A549 (cell line): Measurements from ENCODE around the gene LDLRAD4. TPM values are rescaled to one million over a fixed set of nuclear protein-coding genes. Genes with fewer than 3 reads are reported as not detected.

Experiments
- ATAC-seq, 2 experiments: fragments of 200-7000 bp in 1 of 2; fragments of >200 bp in 1 of 2; cut with Nextera tagmentation in 1 of 2; cut with Tn5 transposase in 1 of 2; 3 replicates each; pipeline versions ENCODE4 v1.8.0 to v1.9.1; 2018 to 2020; ENCODE audit warnings: mild to moderate bottlenecking in 1 of 2, moderate library complexity in 1 of 2
- CTCF ChIA-PET: fragments of 300-600 bp; sonication (Branson Sonifier 250); formaldehyde crosslinking; extraction: SDS; loops from one replicate; lab custom pipeline; 2021; ENCODE audit warnings: antibody characterized with exemption, inconsistent platforms; lab: Yijun Ruan, JAX
- POLR2A ChIA-PET: fragments of 350-600 bp; formaldehyde crosslinking; extraction: SDS; loops from one replicate; lab custom pipeline; 2021; ENCODE audit warnings: antibody characterized with exemption, inconsistent platforms; lab: Yijun Ruan, JAX
- DNase-seq, 2 experiments: peaks; one replicate each; pipeline versions ENCODE4 v3.0.0 to v3.0.0-alpha.2; 2011 to 2016; ENCODE audit warnings: low read depth in 1 of 2, low spot score in 1 of 2
- FAIRE-seq: peaks from 2 replicates; lab custom pipeline; 2011; peaks lifted over from hg19 to GRCh38; lab: Jason Lieb, UNC
- H3K27ac ChIP-seq, 2 experiments: fragments of >200 bp; sonication (Bioruptor Twin); formaldehyde crosslinking; 3 replicates each; pipeline ENCODE4 v1.5.1; 2016 to 2017
- H3K4me1 ChIP-seq: fragments of >200 bp; sonication (Bioruptor Twin); formaldehyde crosslinking; 3 replicates; pipeline ENCODE4 v1.6.1; 2016
- H3K4me2 ChIP-seq: fragments of >200 bp; sonication (Bioruptor Twin); formaldehyde crosslinking; 3 replicates; pipeline ENCODE4 v1.6.1; 2016
- H3K4me3 ChIP-seq: fragments of >200 bp; sonication (Bioruptor Twin); formaldehyde crosslinking; 3 replicates; pipeline ENCODE4 v1.5.1; 2016
- H3K9me3 ChIP-seq: fragments of >200 bp; sonication (Bioruptor Twin); formaldehyde crosslinking; 3 replicates; pipeline ENCODE4 v1.6.1; 2016
- CBX2 ChIP-seq: fragments of 200-600 bp; sonication (generic); IDR thresholded peaks from 2 replicates; pipeline ENCODE4 v1.6.1; 2016; ENCODE audit warnings: low read depth, mild to moderate bottlenecking, borderline replicate concordance
- CBX8 ChIP-seq: fragments of 200-600 bp; sonication (generic); IDR thresholded peaks from 2 replicates; pipeline ENCODE4 v1.6.1; 2016
- CEBPB ChIP-seq, 2 experiments: fragments of >200 bp in 1 of 2; sonication (Bioruptor Twin) in 1 of 2; formaldehyde crosslinking in 1 of 2; IDR thresholded peaks; 2 replicates each; pipeline ENCODE4 v1.6.1; 2012 to 2016
- CHD2 ChIP-seq: fragments of 150-350 bp; IDR thresholded peaks from 2 replicates; pipeline ENCODE4 v1.6.1; 2014; ENCODE audit warnings: low read length; ENCODE audit not compliant: partially characterized antibody
- EHMT2 ChIP-seq: fragments of 200-600 bp; sonication (generic); IDR thresholded peaks from 2 replicates; pipeline ENCODE4 v1.6.1; 2016; ENCODE audit warnings: antibody characterized with exemption, low read depth, mild to moderate bottlenecking, moderate library complexity
- FOSB ChIP-seq: fragments of 250-450 bp; sonication (Bioruptor Pico); IDR thresholded peaks from 2 replicates; pipeline ENCODE4 v1.5.0; 2020; ENCODE audit warnings: mild to moderate bottlenecking, moderate library complexity
- FOXS1 ChIP-seq: fragments of 250-450 bp; sonication (Bioruptor Pico); IDR thresholded peaks from 2 replicates; pipeline ENCODE4 v1.5.0; 2020; ENCODE audit warnings: mild to moderate bottlenecking, moderate library complexity
- HDAC2 ChIP-seq: fragments of 200-600 bp; sonication (generic); IDR thresholded peaks from 2 replicates; pipeline ENCODE4 v1.6.1; 2016
- HEYL ChIP-seq: fragments of 250-450 bp; sonication (Bioruptor Pico); IDR thresholded peaks from 2 replicates; pipeline ENCODE4 v1.8.0; 2021; ENCODE audit warnings: mild to moderate bottlenecking, moderate library complexity
- HOXA7 ChIP-seq: fragments of 250-450 bp; sonication (Bioruptor Pico); IDR thresholded peaks from 2 replicates; pipeline ENCODE4 v1.5.0; 2020; ENCODE audit warnings: mild to moderate bottlenecking, moderate library complexity
- HOXB5 ChIP-seq: fragments of 250-450 bp; sonication (Bioruptor Pico); IDR thresholded peaks from 2 replicates; pipeline ENCODE4 v1.5.0; 2020; ENCODE audit warnings: mild to moderate bottlenecking, moderate library complexity
- KDM5A ChIP-seq: fragments of 200-600 bp; sonication (generic); IDR thresholded peaks from 2 replicates; pipeline ENCODE4 v1.6.1; 2016; ENCODE audit warnings: antibody characterized with exemption, mild to moderate bottlenecking
- NFE2L2 ChIP-seq: fragments of 150-350 bp; conservative IDR thresholded peaks from 2 replicates; pipeline ENCODE4 v1.6.1; 2014; ENCODE audit warnings: low read length
- NR3C1 ChIP-seq: fragments of >200 bp; sonication (Bioruptor Twin); formaldehyde crosslinking; IDR thresholded peaks from 3 replicates; pipeline ENCODE4 v1.6.1; 2017
- POLR2A ChIP-seq: IDR thresholded peaks from 2 replicates; pipeline ENCODE4 v1.6.1; 2012; ENCODE audit warnings: mild to moderate bottlenecking, low read length
- RARB ChIP-seq: fragments of 250-450 bp; sonication (Bioruptor Pico); IDR thresholded peaks from 2 replicates; pipeline ENCODE4 v1.8.0; 2021; ENCODE audit warnings: mild to moderate bottlenecking, moderate library complexity
- RNF2 ChIP-seq: fragments of 200-600 bp; sonication (generic); IDR thresholded peaks from 2 replicates; pipeline ENCODE4 v1.6.1; 2016; ENCODE audit warnings: low read depth, mild to moderate bottlenecking, antibody characterized with exemption, moderate library complexity, borderline replicate concordance
- SREBF2 ChIP-seq: fragments of 450-650 bp; IDR thresholded peaks from 2 replicates; pipeline ENCODE4 v1.6.1; 2014; ENCODE audit warnings: mild to moderate bottlenecking, moderate library complexity
- TFCP2L1 ChIP-seq: fragments of 250-450 bp; sonication (Bioruptor Pico); IDR thresholded peaks from 2 replicates; pipeline ENCODE4 v1.5.0; 2021; ENCODE audit warnings: mild to moderate bottlenecking
- ZC3H11A ChIP-seq: fragments of 450-650 bp; IDR thresholded peaks from 2 replicates; pipeline ENCODE4 v1.6.1; 2014; ENCODE audit warnings: antibody characterized with exemption, mild to moderate bottlenecking
- ZSCAN20 ChIP-seq: fragments of 250-450 bp; sonication (Bioruptor Pico); IDR thresholded peaks from 2 replicates; pipeline ENCODE4 v1.8.0; 2022; ENCODE audit warnings: mild to moderate bottlenecking, moderate library complexity
- WGBS: methylation state at CpG from one replicate; pipeline ENCODE4 v1.1.6; 2017; ENCODE audit errors: missing lambda C conversion rate; 5-methylcytosine and 5-hydroxymethylcytosine counted together
- polyA plus RNA-seq, 4 experiments: library from polyadenylated mRNA; depleted of rRNA in 3 of 4; stranded (reverse); fragments of >200 nt; fragmentation: RNase III in 1 of 4; extraction: RNeasy Plus Mini Kit Qiagen cat#74134 plus additional on column Dnase treatment in 1 of 4; gene quantifications; 2 replicates in 3 of 4; 3 replicates in 1 of 4; pipeline ENCODE4 v1.2.3, GENCODE V29; 2011 to 2017
- TF ChIP-seq, protein P1 (sequence below): fragments of 150-350 bp; IDR thresholded peaks from 2 replicates; pipeline ENCODE4 v1.6.1; 2014; ENCODE audit warnings: low read depth, mild to moderate bottlenecking, low read length
- TF ChIP-seq, protein P2 (sequence below): IDR thresholded peaks from 2 replicates; pipeline ENCODE4 v1.6.1; 2012
- TF ChIP-seq, protein P3 (sequence below): fragments of 250-450 bp; sonication (Bioruptor Pico); IDR thresholded peaks from 2 replicates; pipeline ENCODE4 v1.5.0; 2020; ENCODE audit warnings: low read depth, mild to moderate bottlenecking, moderate library complexity
- TF ChIP-seq, protein P4 (sequence below): fragments of >200 bp; sonication (Bioruptor Twin); formaldehyde crosslinking; IDR thresholded peaks from 3 replicates; pipeline ENCODE4 v1.6.1; 2016
- TF ChIP-seq, protein P5 (sequence below): fragments of >200 bp; sonication (Bioruptor Twin); formaldehyde crosslinking; IDR thresholded peaks from 3 replicates; pipeline ENCODE4 v1.5.1; 2016

LDLRAD4 gene
- polyA plus RNA-seq, 2 of the 4 experiments (the other 2 are of a cell fraction), result 5.2 to 7.6 TPM

DNA sequence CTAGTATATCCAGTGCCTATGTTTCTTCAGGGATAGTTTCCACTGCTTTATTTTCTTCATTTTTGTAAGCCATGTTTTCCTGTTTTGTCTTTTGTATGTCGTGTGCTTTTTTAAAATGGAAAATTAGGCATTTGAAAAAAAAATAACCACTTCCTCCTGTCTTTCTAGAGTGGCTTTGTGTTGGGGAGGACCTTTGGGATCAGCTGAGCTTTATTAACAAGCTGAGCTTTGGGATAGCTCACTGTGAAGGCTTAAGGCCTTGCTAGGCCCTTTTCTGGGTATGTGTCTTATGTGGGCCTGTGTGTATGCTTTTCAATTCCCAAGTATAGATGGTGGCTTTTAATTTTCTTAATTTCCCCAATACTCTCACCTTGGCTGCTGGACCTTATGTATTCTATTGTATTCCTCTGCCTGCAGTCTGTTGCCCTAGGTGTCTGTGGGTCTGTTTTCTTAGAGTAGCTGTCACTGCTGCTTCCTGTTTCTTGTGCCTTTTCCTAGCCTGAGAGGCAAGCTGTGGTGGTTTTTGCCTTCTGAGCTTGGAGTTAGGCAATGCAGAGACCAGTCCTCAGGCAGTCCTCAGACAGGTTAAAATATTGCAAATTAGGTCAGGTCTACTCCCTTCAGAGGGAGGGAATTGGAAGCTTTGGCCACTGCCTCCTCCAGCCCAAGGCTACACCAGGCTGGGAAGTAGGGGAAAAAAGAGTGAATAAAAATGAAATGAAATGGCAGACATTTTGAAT is 134.7 kb downstream of the LDLRAD4 start:
- H3K4me3 ChIP-seq, result no peak overlapping the region
- WGBS, result 21% methylated on average over 1 of the region's 1 CpG
- H3K4me1 ChIP-seq, result no peaks in the 10 kb centered on the region
- no peak overlapping the region for H3K27ac ChIP-seq
- TF ChIP-seq, protein P1, sequence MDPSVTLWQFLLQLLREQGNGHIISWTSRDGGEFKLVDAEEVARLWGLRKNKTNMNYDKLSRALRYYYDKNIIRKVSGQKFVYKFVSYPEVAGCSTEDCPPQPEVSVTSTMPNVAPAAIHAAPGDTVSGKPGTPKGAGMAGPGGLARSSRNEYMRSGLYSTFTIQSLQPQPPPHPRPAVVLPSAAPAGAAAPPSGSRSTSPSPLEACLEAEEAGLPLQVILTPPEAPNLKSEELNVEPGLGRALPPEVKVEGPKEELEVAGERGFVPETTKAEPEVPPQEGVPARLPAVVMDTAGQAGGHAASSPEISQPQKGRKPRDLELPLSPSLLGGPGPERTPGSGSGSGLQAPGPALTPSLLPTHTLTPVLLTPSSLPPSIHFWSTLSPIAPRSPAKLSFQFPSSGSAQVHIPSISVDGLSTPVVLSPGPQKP, result no peak
- TF ChIP-seq NFE2L2 (no peak), HEYL (no peak), RARB (CRISPR knock-in tag) (no peak), ZC3H11A (no peak), KDM5A (no peak), NR3C1 (no peak), CHD2 (no peak)
- TF ChIP-seq, protein P2, sequence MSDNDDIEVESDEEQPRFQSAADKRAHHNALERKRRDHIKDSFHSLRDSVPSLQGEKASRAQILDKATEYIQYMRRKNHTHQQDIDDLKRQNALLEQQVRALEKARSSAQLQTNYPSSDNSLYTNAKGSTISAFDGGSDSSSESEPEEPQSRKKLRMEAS, result no peak
- no peaks in the 10 kb centered on the region for H3K9me3 ChIP-seq
- H3K4me2 ChIP-seq, result no peak overlapping the region
- POLR2A ChIA-PET, result no interaction called here
- FAIRE-seq (no peak), ATAC-seq (no peak), DNase-seq (no peak)
- CTCF ChIA-PET, result no interaction called here

DNA sequence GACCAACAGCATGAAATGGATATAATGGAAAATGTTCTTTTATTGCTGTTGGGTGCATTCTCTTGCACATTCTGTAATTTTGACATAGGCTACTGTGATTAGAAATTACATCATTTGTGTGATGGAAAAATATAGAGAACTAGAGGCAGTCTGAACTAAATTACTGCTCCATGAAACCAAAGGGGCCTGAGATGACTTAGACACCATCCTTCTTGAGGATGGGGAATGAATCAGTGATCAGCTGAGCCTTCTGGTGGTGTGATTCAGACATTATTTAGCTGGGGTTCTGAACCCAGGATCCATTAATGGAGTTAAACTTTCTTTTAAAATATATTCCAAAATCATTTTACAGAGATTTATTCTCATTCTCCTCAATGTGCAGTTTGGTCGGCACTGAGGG is 135.8 kb downstream of the LDLRAD4 start:
- WGBS, result 60% methylated on average over 1 of the region's 1 CpG
- TF ChIP-seq SREBF2, result no peak
- no peak for TF ChIP-seq RNF2
- TF ChIP-seq CBX2, result no peak
- TF ChIP-seq, protein P2, result no peak
- no peak for TF ChIP-seq HDAC2
- TF ChIP-seq, protein P3, sequence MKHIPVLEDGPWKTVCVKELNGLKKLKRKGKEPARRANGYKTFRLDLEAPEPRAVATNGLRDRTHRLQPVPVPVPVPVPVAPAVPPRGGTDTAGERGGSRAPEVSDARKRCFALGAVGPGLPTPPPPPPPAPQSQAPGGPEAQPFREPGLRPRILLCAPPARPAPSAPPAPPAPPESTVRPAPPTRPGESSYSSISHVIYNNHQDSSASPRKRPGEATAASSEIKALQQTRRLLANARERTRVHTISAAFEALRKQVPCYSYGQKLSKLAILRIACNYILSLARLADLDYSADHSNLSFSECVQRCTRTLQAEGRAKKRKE (CRISPR knock-in tag), result no peak
- TF ChIP-seq RARB (CRISPR knock-in tag), result no peak
- TF ChIP-seq, protein P1, result no peak
- no peak for TF ChIP-seq CEBPB (IDR thresholded peaks at IDR 0.05)
- no peak for TF ChIP-seq HOXA7
- TF ChIP-seq FOXS1 (CRISPR knock-in tag), result no peak
- no peak for TF ChIP-seq TFCP2L1 (CRISPR knock-in tag)
- no peak for TF ChIP-seq FOSB (CRISPR knock-in tag)
- ChIA-PET POLR2A (no interaction called here), CTCF (no interaction called here)
- no peak for ATAC-seq
- H3K9me3 ChIP-seq, result no peaks in the 10 kb centered on the region
- H3K4me3 ChIP-seq, result no peak overlapping the region
- no peak overlapping the region for H3K4me2 ChIP-seq
- FAIRE-seq, result no peak
- no peak for DNase-seq
- no peaks in the 10 kb centered on the region for H3K4me1 ChIP-seq
- no peak overlapping the region for H3K27ac ChIP-seq

DNA sequence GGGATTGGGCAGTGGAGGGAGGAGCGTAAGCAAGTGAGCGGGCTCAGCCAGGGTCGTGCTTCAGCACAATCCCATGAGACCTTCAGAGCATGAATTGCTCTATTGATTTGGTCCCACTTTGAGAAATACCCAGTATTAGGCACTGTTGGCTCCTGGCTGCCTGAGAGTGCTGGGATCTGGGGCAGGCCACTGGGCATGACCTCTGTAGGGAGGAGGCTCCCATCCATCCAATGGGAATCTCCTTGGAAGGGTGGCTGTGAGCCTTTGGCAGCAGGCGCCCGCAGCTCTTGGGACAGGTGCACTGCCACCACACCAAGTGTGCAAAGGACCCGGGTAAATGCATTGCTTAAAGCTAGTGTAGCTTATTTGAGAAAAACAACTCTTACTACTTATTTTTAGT is 137.5 kb downstream of the LDLRAD4 start:
- no peak for FAIRE-seq
- POLR2A ChIA-PET, result no interaction called here
- WGBS, result 67% methylated on average over 6 of the region's 6 CpGs
- no peak for TF ChIP-seq NR3C1
- TF ChIP-seq ZSCAN20 (CRISPR knock-in tag), result no peak
- no peak for TF ChIP-seq CBX8
- TF ChIP-seq, protein P4, sequence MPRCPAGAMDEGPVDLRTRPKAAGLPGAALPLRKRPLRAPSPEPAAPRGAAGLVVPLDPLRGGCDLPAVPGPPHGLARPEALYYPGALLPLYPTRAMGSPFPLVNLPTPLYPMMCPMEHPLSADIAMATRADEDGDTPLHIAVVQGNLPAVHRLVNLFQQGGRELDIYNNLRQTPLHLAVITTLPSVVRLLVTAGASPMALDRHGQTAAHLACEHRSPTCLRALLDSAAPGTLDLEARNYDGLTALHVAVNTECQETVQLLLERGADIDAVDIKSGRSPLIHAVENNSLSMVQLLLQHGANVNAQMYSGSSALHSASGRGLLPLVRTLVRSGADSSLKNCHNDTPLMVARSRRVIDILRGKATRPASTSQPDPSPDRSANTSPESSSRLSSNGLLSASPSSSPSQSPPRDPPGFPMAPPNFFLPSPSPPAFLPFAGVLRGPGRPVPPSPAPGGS, result no peak
- no peak for TF ChIP-seq HOXB5
- TF ChIP-seq, protein P5, sequence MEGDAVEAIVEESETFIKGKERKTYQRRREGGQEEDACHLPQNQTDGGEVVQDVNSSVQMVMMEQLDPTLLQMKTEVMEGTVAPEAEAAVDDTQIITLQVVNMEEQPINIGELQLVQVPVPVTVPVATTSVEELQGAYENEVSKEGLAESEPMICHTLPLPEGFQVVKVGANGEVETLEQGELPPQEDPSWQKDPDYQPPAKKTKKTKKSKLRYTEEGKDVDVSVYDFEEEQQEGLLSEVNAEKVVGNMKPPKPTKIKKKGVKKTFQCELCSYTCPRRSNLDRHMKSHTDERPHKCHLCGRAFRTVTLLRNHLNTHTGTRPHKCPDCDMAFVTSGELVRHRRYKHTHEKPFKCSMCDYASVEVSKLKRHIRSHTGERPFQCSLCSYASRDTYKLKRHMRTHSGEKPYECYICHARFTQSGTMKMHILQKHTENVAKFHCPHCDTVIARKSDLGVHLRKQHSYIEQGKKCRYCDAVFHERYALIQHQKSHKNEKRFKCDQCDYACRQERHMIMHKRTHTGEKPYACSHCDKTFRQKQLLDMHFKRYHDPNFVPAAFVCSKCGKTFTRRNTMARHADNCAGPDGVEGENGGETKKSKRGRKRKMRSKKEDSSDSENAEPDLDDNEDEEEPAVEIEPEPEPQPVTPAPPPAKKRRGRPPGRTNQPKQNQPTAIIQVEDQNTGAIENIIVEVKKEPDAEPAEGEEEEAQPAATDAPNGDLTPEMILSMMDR, result no peak
- no peak for TF ChIP-seq EHMT2
- TF ChIP-seq HDAC2, result no peak
- no peak for TF ChIP-seq POLR2A
- Histone ChIP-seq H3K4me1 (no peaks in the 10 kb centered on the region), H3K27ac (no peak overlapping the region), H3K9me3 (no peaks in the 10 kb centered on the region), H3K4me3 (no peak overlapping the region), H3K4me2 (no peak overlapping the region)
- ATAC-seq, result no peak
- DNase-seq, result no peak
- CTCF ChIA-PET, result interaction anchor here (1.2 kb wide), 1 partner anchor 19 kb away, joined by 3 read pairs; no protein-coding TSS in a partner anchor
